Measurements from ENCODE around the gene AKAP13.
"Not testable (repeated sequence)": the region's sequence is repeated elsewhere in the genome, so short reads cannot be mapped to it uniquely, and the experiment has no call there.

The AKAP13 gene

DNA sequence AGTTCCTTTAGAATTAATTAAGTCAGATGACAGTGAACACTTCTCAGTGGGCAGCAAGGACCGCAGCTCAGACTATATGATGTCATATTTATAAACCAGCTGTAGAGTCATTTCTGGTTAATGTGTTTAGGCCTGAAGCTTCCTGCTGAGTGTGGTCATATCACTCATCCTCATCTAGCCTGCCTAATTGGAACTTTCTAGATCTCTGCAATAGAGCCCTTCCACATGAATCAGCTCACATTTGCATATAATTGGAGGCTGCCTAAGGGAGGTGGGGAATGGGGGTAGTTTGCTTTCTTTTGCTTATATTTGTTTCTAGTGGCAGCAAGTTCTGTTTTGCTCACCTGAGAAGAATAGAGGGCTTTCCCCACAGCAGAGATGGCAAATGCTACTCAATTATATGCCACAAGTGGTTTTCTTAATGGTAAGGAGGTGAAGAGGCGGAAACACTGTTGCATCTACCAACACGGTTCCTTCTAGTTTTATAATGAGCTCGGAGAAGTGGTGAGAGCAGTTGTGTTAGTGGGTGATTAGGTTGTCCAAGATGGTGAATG is 266.2 kb downstream of the AKAP13 start:
- H3K4me3 ChIP-seq = no peak overlapping the region
- peak overlapping the region in 14 of 21 experiments; percentile 1 to 77 (median 38) for H3K27ac ChIP-seq

DNA sequence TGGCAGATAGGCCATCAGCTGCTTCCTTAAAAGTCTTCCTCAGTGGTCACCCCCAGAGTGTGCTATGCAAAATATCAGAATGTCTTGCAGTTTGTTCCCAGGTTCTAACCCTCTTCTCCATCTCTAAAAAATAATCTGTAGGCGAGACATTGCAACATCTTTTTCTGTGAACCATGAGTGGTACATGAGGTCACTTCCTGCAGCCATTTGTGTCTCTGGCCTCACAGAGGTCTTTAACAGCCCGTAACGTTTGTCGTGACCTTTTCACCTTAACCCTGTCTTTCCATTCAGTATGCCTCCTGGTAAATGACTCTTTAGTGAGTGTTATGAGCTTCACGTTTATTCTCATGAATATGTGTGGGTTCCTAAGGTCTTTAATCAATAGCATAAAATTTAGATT is 269.0 kb downstream of the AKAP13 start:
- Histone ChIP-seq H3K4me3 (no peak overlapping the region), H3K27ac (peak overlapping the region in 10 of 21 experiments; percentile 23 to 76 (median 44))

DNA sequence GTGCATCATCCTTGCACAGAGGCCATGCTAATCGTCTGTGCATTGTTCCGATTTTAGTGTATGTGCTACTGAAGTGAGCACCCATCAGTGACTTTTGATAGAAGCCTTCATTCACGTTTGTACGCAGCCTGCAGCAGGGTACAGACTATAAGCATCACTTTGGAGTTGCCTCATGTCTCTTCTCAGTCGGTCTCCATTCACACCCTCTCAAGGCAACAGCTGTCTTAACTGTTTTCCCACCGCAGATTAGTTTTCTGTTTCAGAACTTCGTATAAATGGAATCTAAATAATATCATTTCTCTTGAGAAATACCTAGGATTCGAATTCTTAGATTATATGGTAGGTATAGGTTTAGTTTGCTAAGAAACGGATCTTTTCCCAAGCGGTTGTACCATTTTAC is 271.1 kb downstream of the AKAP13 start:
- Histone ChIP-seq H3K4me3 (no peak overlapping the region), H3K27ac (no peak overlapping the region)

- peak overlapping the region in 8 of 21 experiments; percentile 10 to 56 (median 32) for H3K27ac ChIP-seq
These were observed 272.1 kb downstream of the AKAP13 start for GRCh38 chr15:85652457-85652856.

DNA sequence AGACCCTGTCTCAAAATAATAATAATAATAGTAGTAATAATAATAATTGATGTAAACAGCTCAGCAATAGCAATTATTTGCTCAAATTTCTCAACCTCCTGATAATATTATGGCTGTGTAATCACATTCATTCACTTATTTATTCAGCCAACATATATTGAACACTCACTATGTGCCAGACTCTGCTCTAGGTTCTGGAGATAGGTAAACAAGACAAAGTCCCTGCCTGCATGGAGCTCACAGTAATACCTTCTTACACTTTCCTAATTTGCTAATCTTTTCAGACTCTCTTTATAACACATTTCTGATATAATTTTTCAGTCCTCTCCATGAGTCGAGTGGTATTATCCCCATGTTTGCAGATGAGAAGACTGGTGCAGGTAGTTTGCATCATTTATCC is 276.7 kb downstream of the AKAP13 start:
- Histone ChIP-seq H3K4me3 (no peak overlapping the region), H3K27ac (no peak overlapping the region)

More at GRCh38 chr15:85652457-85652856, 272.1 kb downstream of the AKAP13 start:
- no peak overlapping the region for H3K4me3 ChIP-seq

DNA sequence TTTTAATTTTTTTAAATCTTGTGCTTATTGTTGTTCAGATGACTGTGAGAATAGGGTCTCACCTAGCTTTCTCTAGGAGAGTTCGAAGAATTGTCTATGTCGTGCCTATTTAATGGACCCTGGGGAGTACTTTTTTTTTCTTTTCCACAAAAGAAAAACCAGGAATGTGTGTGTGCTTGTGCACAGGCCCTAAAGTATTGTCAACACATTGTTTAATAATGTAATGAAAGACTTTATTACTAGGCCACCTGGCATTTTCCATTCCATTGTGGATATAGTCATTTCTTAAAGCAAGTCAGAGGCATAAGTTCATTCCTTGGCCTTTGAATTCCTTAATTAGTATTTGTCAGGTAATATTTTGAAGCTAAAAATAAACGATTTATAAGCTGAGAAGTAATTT is 278.4 kb downstream of the AKAP13 start:
- Histone ChIP-seq H3K4me3 (no peak overlapping the region), H3K27ac (peak overlapping the region in 2 of 21 experiments; percentile 11 to 27)

- no peak overlapping the region for H3K4me3 ChIP-seq
- H3K27ac ChIP-seq = no peak overlapping the region
These were observed 281.5 kb downstream of the AKAP13 start for GRCh38 chr15:85661859-85662258.

DNA sequence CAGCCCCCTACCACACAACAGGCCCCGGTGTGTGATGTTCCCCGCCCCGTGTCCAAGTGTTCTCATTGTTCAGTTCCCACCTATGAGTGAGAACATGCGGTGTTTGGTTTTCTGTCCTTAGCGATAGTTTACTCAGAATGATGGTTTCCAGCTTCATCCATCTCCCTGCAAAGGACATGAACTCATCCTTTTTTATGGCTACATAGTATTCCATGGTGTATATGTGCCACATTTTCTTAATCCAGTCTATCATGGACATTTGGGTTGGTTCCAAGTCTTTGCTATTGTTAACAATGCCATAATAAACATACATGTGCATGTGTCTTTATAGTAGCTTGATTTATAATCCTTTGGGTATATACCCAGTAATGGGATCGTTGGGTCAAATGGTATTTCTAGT is 285.3 kb downstream of the AKAP13 start:
- H3K4me3 ChIP-seq, H3K27ac ChIP-seq: not testable (repeated sequence)

- peak overlapping the region in 20 of 21 experiments; percentile 8 to 90 (median 75) for H3K27ac ChIP-seq
- H3K4me3 ChIP-seq = no peak overlapping the region
These were observed 287.4 kb downstream of the AKAP13 start for GRCh38 chr15:85667491-85668424.

DNA sequence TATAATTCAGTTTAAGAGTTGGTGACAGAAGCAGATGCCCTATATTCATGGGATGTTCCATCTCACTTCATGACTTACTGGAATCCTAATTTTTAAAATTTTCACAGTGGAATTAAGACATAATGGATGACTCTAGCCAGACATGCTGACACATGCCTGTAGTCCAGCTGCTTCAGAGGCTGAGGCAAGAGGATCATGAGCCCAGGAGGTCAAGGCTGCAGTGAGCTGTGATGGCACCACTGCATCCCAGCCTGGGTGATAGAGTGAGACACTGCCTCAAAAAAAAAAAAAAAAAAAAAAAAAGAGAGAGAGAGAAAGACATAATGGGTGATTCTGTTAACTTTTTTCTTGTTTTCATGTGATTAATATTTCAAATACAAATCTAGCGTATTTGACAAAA is 290.8 kb downstream of the AKAP13 start:
- no peak overlapping the region for H3K4me3 ChIP-seq
- peak overlapping the region in 6 of 21 experiments; percentile 20 to 90 (median 40) for H3K27ac ChIP-seq

- no peak overlapping the region for H3K4me3 ChIP-seq
- peak overlapping the region in 9 of 21 experiments; percentile 11 to 62 (median 26) for H3K27ac ChIP-seq
These were observed 292.1 kb downstream of the AKAP13 start for GRCh38 chr15:85672332-85673084.

DNA sequence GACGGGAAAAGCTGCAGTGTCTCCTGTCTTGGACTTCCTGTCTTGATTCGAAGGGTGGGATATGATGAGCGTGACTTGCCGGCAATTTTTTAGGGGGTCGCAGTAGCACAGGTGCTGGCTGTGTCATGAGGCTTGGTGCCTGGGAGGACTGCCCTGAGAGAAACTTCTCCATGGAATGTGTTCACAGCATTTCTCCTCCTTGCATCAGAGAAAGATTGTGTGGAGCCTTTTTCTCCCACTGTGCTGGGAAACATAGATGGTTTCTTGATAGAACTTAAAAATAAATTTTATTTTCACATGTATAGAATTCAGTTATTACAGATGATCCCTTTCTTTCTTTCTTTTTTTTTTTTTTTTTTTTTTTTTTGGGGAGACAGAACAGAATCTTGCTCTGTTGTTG is 292.9 kb downstream of the AKAP13 start:
- no peak overlapping the region for H3K4me3 ChIP-seq
- H3K27ac ChIP-seq = peak overlapping the region in 2 of 21 experiments; percentile 42 to 51

- H3K27ac ChIP-seq = peak overlapping the region in 2 of 21 experiments; percentile 19 to 29
- no peak overlapping the region for H3K4me3 ChIP-seq
These were observed 296.1 kb downstream of the AKAP13 start for GRCh38 chr15:85676342-85677098.

GRCh38 chr15:85679231-85679630 is 298.8 kb downstream of the AKAP13 start:
- Histone ChIP-seq H3K27ac (no peak overlapping the region), H3K4me3 (no peak overlapping the region)

GRCh38 chr15:85681386-85681785 is 301.0 kb downstream of the AKAP13 start:
- Histone ChIP-seq H3K27ac (no peak overlapping the region), H3K4me3 (no peak overlapping the region)

- Histone ChIP-seq H3K4me3 (no peak overlapping the region), H3K27ac (no peak overlapping the region)
These were observed 303.8 kb downstream of the AKAP13 start for GRCh38 chr15:85684174-85684710.

GRCh38 chr15:85685356-85685755 is 305.0 kb downstream of the AKAP13 start:
- no peak overlapping the region for H3K27ac ChIP-seq
- no peak overlapping the region for H3K4me3 ChIP-seq

DNA sequence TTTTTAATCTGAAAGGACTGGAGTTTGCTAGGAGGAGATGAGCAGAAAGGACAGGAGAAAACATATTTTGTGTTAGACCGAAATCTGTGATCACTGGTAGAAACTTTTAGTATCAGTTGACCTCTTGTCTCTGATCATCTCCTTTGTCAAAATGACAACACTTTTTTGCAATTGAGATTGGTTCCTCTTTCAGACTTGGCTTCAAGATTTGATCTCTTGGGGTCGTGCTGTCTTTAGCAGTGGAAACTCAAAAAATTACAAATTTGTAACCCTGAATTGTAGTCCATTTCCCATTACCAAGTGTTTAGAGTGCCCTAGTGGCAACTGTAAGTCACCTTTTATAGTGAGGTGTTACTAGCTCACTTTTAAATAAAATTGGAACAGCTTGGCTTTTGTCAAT is 306.9 kb downstream of the AKAP13 start:
- Histone ChIP-seq H3K27ac (peak overlapping the region in 4 of 21 experiments; percentile 16 to 90 (median 48)), H3K4me3 (no peak overlapping the region)

DNA sequence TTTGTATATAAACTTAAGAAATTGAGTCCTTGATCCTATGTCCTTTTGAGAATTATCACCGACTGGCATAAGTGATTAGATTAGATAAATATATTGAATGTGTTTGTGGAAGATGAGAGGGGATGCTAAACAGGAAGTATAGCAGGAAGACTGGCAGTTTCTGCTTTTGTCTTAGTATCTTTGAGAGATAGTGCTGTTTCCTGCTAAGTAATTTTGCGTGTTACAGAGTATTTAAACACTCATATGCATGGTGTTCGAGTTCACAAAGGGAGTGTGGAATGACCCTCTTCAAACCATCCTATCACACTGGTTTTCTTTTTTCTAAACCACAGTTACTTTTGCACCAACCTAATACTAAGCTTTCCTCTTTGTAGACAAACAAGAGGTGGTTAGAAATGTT is 308.3 kb downstream of the AKAP13 start:
- Histone ChIP-seq H3K4me3 (no peak overlapping the region), H3K27ac (peak overlapping the region in 18 of 21 experiments; percentile 20 to 94 (median 80))

Measured in skin epidermis (tissue), 12 donors.